H1 (cell line): ENCODE results near the gene MACF1. TPM values are rescaled to one million over a fixed set of nuclear protein-coding genes. Genes with fewer than 3 reads are reported as not detected.

Experiments used
- CBX5 ChIP-seq: fragments of 300-800, 300-1000 bp; sonication (generic); IDR thresholded peaks from 2 replicates; pipeline ENCODE4 v1.7.1; 2016; ENCODE audit warnings: antibody characterized with exemption, low read length, low read depth
- CBX8 ChIP-seq: fragments of 300-800, 300-1000 bp; sonication (generic); IDR thresholded peaks from 2 replicates; pipeline ENCODE4 v1.7.1; 2016; ENCODE audit warnings: low read depth, low read length, borderline replicate concordance
- EGR1 ChIP-seq: IDR thresholded peaks from 2 replicates; pipeline ENCODE4 v1.6.1; 2011; ENCODE audit warnings: low read depth, low read length, borderline replicate concordance
- HDAC6 ChIP-seq: IDR thresholded peaks from one replicate; pipeline ENCODE4 v1.7.1; 2012; ENCODE audit warnings: low read depth, mild to moderate bottlenecking, inconsistent platforms, low read length, moderate library complexity
- JUND ChIP-seq: IDR thresholded peaks from 2 replicates; pipeline ENCODE4 v1.6.1; 2011; ENCODE audit warnings: mild to moderate bottlenecking, improper control_type of control experiment, low read length
- NRF1 ChIP-seq: IDR thresholded peaks from 2 replicates; pipeline ENCODE4 v1.6.1; 2011; ENCODE audit warnings: mild to moderate bottlenecking, low read depth, low read length, improper control_type of control experiment
- SP1 ChIP-seq: IDR thresholded peaks from 2 replicates; pipeline ENCODE4 v1.6.1; 2011; ENCODE audit warnings: low read depth, low read length
- SRF ChIP-seq: IDR thresholded peaks from 2 replicates; pipeline ENCODE4 v1.6.1; 2011; ENCODE audit warnings: mild to moderate bottlenecking, low read depth, low read length, moderate library complexity
- TAF7 ChIP-seq: optimal IDR thresholded peaks from 2 replicates; pipeline ENCODE3; 2011; ENCODE audit warnings: low read depth, mild to moderate bottlenecking, inconsistent platforms, low read length, moderate library complexity, borderline replicate concordance
- YY1 ChIP-seq: IDR thresholded peaks from 2 replicates; pipeline ENCODE4 v1.6.1; 2011; ENCODE audit warnings: low read depth, mild to moderate bottlenecking, low read length
- polyA plus RNA-seq, 7 experiments: library from polyadenylated mRNA; depleted of rRNA in 3 of 7; stranded (reverse) in 5 of 7; unstranded in 2 of 7; fragments of >200 nt in 5 of 7; fragments of 200-250 nt in 2 of 7; gene quantifications; 1 replicate in 5 of 7; 2 replicates in 1 of 7; 4 replicates in 1 of 7; pipeline versions ENCODE4 v1.2.1 to v1.2.3, GENCODE V29; 2011 to 2013; ENCODE audit warnings: missing spikeins in 2 of 7, mixed read lengths in 2 of 7
- total RNA-seq: library from RNA; stranded (reverse); fragmentation: NEBNext Ultra II Directional; extraction: Animal tissue kit (Norgen Biotek cat#: 25700); gene quantifications from 2 replicates; pipeline ENCODE4 v1.2.1, GENCODE V29; 2021
- TF ChIP-seq, protein P1 (sequence below): fragments of 300-600 bp; sonication (generic); IDR thresholded peaks from 2 replicates; pipeline ENCODE4 v1.7.1; 2012; ENCODE audit warnings: low read length, moderate library complexity, mild to moderate bottlenecking, inconsistent platforms; ENCODE audit not compliant: insufficient replicate concordance
- TF ChIP-seq, protein P2 (sequence below): IDR thresholded peaks from 2 replicates; pipeline ENCODE4 v1.6.1; 2012; ENCODE audit warnings: inconsistent platforms

The MACF1 gene
- total and polyA plus RNA-seq, 2 of the 8 experiments (the other 6 are each of a cell fraction or from before 2014, with no cell fraction given): 59.8 to 285 TPM

DNA sequence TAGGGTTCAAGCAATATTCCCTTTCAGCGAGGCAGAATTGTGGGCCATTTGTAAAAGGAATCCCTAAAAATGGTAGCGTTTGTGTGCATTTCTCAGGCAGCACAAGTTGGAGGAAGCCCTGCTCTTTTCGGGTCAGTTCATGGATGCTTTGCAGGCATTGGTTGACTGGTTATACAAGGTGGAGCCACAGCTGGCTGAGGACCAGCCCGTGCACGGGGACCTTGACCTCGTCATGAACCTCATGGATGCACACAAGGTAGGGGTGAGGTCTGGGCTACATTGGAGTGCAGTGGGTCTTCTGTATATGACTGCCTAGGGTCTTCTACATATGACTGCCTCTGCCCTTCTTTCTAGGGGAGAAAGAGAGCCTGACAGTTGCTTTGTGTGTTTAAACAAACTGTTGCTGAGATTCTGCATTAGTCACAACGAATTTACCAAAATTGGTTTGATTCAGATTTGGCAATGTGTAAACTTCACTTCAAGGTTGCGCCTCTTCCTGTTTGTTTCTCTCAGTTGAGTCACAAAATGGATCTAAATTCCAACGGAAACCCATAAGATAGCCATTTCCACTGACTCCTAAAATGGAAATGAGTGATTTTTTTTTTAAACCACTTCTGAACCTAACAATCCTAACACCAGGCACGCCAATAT is 246.6 kb downstream of the MACF1 start (continued):
- TF ChIP-seq, protein P1, sequence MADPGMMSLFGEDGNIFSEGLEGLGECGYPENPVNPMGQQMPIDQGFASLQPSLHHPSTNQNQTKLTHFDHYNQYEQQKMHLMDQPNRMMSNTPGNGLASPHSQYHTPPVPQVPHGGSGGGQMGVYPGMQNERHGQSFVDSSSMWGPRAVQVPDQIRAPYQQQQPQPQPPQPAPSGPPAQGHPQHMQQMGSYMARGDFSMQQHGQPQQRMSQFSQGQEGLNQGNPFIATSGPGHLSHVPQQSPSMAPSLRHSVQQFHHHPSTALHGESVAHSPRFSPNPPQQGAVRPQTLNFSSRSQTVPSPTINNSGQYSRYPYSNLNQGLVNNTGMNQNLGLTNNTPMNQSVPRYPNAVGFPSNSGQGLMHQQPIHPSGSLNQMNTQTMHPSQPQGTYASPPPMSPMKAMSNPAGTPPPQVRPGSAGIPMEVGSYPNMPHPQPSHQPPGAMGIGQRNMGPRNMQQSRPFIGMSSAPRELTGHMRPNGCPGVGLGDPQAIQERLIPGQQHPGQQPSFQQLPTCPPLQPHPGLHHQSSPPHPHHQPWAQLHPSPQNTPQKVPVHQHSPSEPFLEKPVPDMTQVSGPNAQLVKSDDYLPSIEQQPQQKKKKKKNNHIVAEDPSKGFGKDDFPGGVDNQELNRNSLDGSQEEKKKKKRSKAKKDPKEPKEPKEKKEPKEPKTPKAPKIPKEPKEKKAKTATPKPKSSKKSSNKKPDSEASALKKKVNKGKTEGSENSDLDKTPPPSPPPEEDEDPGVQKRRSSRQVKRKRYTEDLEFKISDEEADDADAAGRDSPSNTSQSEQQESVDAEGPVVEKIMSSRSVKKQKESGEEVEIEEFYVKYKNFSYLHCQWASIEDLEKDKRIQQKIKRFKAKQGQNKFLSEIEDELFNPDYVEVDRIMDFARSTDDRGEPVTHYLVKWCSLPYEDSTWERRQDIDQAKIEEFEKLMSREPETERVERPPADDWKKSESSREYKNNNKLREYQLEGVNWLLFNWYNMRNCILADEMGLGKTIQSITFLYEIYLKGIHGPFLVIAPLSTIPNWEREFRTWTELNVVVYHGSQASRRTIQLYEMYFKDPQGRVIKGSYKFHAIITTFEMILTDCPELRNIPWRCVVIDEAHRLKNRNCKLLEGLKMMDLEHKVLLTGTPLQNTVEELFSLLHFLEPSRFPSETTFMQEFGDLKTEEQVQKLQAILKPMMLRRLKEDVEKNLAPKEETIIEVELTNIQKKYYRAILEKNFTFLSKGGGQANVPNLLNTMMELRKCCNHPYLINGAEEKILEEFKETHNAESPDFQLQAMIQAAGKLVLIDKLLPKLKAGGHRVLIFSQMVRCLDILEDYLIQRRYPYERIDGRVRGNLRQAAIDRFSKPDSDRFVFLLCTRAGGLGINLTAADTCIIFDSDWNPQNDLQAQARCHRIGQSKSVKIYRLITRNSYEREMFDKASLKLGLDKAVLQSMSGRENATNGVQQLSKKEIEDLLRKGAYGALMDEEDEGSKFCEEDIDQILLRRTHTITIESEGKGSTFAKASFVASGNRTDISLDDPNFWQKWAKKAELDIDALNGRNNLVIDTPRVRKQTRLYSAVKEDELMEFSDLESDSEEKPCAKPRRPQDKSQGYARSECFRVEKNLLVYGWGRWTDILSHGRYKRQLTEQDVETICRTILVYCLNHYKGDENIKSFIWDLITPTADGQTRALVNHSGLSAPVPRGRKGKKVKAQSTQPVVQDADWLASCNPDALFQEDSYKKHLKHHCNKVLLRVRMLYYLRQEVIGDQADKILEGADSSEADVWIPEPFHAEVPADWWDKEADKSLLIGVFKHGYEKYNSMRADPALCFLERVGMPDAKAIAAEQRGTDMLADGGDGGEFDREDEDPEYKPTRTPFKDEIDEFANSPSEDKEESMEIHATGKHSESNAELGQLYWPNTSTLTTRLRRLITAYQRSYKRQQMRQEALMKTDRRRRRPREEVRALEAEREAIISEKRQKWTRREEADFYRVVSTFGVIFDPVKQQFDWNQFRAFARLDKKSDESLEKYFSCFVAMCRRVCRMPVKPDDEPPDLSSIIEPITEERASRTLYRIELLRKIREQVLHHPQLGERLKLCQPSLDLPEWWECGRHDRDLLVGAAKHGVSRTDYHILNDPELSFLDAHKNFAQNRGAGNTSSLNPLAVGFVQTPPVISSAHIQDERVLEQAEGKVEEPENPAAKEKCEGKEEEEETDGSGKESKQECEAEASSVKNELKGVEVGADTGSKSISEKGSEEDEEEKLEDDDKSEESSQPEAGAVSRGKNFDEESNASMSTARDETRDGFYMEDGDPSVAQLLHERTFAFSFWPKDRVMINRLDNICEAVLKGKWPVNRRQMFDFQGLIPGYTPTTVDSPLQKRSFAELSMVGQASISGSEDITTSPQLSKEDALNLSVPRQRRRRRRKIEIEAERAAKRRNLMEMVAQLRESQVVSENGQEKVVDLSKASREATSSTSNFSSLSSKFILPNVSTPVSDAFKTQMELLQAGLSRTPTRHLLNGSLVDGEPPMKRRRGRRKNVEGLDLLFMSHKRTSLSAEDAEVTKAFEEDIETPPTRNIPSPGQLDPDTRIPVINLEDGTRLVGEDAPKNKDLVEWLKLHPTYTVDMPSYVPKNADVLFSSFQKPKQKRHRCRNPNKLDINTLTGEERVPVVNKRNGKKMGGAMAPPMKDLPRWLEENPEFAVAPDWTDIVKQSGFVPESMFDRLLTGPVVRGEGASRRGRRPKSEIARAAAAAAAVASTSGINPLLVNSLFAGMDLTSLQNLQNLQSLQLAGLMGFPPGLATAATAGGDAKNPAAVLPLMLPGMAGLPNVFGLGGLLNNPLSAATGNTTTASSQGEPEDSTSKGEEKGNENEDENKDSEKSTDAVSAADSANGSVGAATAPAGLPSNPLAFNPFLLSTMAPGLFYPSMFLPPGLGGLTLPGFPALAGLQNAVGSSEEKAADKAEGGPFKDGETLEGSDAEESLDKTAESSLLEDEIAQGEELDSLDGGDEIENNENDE: no peak
- no peak for TF ChIP-seq YY1
- no peak for TF ChIP-seq CBX8
- TF ChIP-seq TAF7: no peak
- TF ChIP-seq HDAC6: no peak
- TF ChIP-seq EGR1: no peak
- TF ChIP-seq SRF: no peak
- TF ChIP-seq JUND: no peak
- TF ChIP-seq SP1: no peak
- TF ChIP-seq NRF1: no peak
- no peak for TF ChIP-seq CBX5
- TF ChIP-seq, protein P2, sequence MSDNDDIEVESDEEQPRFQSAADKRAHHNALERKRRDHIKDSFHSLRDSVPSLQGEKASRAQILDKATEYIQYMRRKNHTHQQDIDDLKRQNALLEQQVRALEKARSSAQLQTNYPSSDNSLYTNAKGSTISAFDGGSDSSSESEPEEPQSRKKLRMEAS: no peak
